GM18868 (cell line): ENCODE measurements around the gene TWIST2.

Experiments used
- ATAC-seq: cut with Tn5 transposase; IDR thresholded peaks from one replicate; pipeline ENCODE4 v1.9.1; 2021; ENCODE audit warnings: mild to moderate bottlenecking, moderate library complexity; ENCODE audit not compliant: unreplicated experiment

The TWIST2 gene

GRCh38 chr2:238835726-238836301 is 12.1 kb upstream of the TWIST2 start:
- no peak for ATAC-seq

- ATAC-seq: no peak
Observed at GRCh38 chr2:238838786-238839327, 9.0 kb upstream of the TWIST2 start.

- no peak for ATAC-seq
Observed at GRCh38 chr2:238839428-238839827, 8.5 kb upstream of the TWIST2 start.

GRCh38 chr2:238841542-238842164 is 6.2 kb upstream of the TWIST2 start:
- ATAC-seq: no peak

DNA sequence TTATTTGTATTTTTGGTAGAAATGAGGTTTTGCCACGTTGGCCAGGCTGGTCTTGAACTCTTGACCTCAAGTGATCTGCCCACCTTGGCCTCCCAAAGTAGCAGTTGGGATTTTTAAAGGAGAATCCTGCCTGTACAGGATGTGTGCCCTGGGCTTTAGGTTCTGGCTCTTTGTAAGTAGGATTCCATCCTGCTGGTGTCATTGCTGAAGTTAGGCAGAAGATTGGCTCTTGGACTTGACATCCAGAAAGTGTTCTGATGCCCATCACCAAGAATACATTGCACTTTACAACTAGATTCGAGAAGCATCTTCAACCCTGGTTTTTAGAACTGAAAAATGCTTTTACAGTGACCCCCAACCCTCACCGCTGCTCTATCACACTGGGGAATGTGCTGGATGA is 4.4 kb upstream of the TWIST2 start:
- ATAC-seq: no peak

DNA sequence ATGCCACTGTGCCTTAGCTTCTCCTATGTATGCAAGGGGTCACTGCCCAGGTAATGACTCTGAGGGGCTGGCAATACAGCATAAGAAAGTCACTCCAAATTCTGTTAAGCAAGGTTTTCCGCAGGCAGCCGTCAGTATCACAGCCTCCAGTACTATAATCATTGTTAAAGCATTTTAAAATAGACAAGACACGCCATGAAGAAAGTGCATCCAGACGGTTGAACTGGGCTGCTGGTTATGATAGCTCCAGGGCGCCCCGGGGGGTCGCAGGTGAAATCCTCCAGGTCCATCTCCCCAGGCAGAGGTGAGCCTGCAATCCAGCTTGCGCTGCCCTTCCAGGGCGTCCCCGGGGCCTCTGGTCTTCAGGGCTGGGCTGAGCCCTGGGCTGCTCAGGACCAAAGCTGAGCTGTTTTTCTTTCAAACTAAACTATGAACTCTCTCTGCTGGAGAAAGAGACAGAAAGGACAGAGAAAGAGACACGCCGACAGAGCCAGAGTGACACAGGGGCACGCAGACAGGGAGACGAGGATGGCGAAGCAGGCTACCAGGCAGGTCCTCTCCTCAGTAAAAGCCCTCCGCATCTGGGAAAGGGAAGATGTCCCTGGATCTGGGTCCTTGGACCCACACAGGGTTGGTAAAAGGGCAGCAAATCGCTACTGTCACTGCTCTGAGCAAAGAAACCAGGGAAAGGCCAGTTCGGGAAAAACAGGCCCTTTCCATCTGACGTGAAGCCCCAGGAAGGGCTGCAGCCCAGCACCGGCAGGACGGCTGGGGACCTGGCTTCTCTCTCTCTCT is 2.1 kb upstream of the TWIST2 start:
- ATAC-seq: no peak

DNA sequence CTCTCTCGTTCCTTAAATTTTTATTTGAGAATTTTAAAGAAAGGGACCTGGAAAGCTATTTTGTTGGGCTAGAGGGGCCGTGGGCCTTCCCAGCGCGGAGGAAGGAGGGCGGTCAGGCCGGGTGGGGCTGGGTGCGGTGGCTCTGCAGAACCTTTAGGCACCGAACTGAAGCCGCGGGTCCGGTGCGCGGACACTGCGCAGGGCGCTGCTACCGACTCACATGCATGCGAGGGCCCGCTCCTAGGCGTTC is 1.6 kb upstream of the TWIST2 start:
- no peak for ATAC-seq

DNA sequence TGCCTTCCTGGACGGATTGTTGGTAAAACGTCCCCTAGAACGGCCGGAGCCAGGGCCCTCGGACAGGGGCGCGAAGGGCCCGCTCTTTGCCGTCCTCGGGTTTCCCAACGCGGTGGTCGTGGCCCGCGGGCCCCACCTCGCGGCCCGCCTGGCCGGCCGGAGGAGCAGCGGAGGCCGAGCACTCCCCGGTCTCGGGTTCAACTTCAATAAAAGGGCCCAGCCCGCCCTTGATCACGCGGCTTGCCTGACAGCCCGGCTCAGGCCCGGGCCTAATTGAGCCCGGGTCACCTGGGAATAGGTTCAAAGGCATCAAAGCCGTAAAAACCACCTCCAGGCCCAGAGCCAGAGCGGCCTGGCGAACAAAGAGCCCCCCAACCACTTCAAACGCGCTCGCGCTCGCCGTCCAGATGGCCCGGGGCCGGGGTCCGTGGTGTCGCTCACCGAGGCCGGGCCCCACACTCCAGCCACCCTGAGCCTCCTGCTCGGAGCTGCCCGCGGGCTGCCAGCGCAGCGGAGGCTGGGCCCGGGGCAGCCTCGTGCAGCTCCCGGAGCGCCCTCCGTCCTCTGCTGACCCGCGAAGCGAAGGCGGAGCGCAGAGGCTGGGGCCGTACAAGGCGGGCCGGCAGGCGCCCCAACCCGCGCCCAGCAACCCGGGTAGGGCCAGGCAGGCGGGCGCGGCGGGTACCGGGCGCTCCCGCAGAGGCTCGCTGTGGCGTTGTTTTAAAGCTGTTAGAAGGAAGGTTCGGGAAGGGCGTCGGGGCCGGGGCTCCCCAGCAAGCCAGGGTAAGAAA is 1.1 kb upstream of the TWIST2 start:
- ATAC-seq: no peak

GRCh38 chr2:238847419-238847801 is 475 bp upstream of the TWIST2 start:
- no peak for ATAC-seq

GRCh38 chr2:238848691-238848975 is 748 bp downstream of the TWIST2 start:
- no peak for ATAC-seq

DNA sequence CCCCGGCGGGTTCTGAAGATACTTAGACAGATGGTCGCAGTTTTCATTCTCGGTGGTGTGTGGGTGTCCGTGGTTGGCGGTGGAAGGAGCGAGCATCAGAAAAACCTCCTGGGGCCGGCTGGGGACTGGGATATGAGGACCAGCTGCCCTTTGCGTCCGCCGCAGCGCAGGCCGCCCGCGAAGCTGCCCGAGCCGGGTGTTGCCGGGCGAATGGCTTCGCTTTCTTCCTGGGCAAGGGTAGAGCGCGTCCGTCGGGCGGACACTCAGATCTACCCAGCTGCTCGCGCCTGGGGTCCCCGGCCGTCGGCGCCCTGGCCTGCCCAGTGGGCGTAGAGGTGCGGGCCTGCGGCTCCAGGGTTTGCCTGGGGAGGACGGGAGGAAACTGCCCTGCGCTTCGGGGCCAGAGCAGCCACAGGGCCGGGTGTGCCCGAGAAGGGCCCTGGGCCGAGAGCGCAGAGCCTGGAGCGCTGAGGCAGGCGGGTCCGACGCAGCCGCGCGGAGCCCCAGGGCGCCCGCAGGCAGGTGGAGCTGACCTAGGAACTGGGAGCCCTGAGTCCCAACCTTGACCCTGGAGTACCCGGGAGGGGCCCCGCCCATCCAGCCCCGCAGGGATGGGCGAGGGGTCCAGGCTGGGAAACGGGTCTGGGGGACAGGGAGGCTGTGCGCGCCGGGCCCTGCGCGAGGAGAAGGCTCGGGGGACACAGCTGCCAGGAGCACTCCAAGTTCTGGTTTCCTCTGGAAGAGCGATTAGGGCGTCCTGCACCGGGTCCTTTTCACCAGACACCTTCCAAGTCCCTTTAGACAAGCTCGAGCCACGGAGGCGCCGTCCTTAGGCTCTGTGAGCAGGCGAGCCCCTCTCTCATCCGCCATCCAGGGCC is 1.3 kb downstream of the TWIST2 start:
- ATAC-seq: no peak

GRCh38 chr2:238850091-238850490 is 2.2 kb downstream of the TWIST2 start:
- ATAC-seq: no peak

- no peak for ATAC-seq
Observed at GRCh38 chr2:238851026-238851425, 3.1 kb downstream of the TWIST2 start.

DNA sequence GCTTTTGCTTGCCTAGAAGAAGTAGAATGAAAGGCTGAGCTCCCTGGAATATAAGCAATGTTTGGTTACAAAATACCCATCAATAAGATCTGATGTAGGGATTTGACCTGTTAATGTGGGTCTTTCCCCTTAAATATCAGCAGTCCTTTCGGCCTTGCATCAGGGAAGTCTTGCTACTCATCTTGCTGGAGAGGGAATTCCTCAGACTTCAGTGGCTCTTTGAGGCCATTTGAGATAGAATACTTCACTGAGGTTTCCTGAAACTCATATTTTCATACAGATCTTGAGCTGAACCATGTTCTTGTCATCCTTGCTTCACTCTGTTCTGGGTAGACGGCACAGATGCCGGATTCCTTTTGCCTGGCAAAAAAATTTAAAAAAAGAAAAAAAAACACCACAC is 3.9 kb downstream of the TWIST2 start:
- no peak for ATAC-seq

DNA sequence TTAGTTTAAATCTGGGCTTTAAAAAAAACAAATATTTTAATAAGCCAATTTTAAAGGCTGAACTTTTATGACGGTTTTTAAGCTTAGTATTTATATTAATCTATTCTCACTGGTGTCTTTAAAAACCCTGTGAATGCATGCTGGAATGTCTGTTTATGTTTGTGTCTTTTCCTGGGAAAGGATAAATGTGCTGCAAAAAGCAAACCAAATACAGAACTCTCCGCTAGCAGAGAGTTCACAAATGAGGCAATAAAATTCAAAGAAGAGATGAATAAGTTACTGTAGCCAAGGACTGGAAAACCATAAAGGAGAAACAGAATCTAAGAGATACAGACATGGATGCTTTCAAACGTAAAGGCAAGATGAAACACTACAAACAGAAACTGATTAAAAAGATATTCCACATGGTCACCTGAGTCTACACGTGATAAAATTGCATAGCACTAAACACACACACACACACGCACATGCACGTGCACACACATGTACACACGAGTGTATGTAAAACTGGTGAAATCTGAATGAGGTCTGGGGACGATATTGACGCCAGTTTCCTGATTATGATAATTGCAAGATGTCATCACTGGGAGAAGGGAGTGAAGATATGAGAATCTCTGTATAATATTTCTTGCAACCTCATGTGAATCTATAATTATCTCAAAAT is 4.5 kb downstream of the TWIST2 start:
- ATAC-seq: no peak

GRCh38 chr2:238853218-238853617 is 5.3 kb downstream of the TWIST2 start:
- ATAC-seq: no peak

DNA sequence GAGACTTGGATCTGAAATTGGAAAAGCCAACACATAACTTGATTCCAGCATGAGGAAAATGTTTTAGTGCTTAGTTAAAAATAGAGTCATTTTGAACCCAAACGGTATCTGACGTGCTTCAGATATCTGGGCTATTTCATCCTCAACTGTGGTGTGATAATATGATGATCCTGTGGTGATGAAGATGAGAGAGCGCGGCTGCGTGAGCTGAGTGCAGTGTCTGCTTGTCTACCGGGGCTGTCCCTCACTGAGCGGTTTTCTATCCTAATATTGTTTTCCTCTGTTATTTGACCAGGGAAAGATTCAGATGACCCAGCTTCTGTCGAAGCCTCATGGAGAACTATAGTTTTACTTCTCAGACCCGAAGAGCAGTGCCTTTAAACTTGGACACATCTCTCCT is 5.8 kb downstream of the TWIST2 start:
- ATAC-seq: no peak

GRCh38 chr2:238854246-238854645 is 6.4 kb downstream of the TWIST2 start:
- no peak for ATAC-seq

DNA sequence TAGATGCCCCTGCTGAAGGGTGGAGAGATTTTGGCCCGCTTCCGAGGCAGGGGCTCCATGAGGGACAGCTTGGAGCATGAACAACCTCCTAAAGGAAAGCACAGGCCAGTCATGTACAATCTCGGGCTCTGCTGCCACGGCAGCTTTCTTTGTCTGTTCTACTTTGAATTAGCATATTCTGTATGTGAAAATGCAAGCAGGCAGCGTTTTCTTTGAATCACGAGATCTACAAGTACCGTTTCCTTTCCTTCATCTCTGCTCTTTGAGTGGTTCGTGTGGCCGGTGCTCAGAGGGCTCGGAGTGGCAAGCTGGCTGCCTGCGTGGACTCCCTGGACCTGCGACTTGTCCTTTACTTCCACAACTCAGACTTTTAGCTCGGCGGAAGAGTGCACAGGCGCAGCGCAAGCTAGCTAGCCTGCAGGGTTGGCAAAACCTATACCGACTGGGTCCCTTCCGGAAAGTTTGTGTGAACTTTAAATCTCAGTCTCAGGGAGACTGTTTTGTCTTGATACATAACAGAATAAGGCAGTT is 6.9 kb downstream of the TWIST2 start:
- no peak for ATAC-seq

DNA sequence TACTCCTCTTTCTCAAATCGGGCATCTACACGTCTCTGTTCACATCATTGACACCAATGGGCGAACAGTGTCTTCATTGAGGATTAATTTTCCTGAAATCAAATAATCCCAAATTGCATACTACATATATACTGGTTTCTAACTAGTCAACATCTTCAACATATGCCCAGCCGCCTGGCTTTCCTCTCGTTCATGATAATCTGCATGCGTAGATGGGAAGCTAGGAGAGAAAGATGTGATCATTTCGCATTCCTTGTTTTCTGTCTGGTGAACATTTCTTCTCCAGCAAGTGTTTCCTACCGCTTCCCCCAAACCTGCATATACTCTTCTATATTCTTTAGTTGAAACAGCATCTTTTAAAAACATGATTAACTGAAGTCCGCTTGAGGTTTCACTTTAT is 7.4 kb downstream of the TWIST2 start:
- no peak for ATAC-seq
